Transverse colon (tissue), 4 donors: ENCODE results near the gene PRKCB.

Experiments used
- POLR2AphosphoS5 ChIP-seq, 3 donors: sonication (generic); formaldehyde crosslinking; IDR thresholded peaks; one replicate each; pipeline ENCODE4 v1.6.1; 2016; ENCODE audit warnings: antibody characterized with exemption in 3 of 3
- TF ChIP-seq, protein P1 (sequence below), 5 experiments: fragments of 200-600 bp in 3 of 5; fragments of 450-650 bp in 2 of 5; sonication (generic) in 3 of 5; IDR thresholded peaks; 1 replicate in 2 of 5; 2 replicates in 3 of 5; pipeline ENCODE4 v1.5.1; 2016 to 2017; ENCODE audit warnings: antibody characterized with exemption in 5 of 5, inconsistent platforms in 3 of 5, mild to moderate bottlenecking in 2 of 5, moderate library complexity in 1 of 5

DNA sequence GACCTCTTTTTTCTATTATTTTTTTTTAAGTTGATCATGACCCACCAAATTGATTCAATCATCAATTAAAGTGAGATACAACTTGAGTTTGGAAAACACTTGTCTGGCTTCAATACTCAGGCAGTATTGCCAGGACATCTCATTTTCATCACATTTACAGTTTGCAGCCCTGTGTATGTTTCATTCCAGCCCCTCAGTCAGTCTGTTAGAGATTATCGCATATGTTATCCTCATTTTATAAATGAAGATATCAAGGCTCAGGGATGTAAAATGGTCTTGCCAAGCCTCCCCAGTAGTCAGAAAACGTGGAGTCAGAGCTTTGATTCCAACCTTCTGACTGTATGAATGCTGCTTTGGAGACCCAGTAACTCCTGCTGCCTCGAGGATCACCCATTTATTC, 333.1 kb downstream of the PRKCB start:
- TF ChIP-seq POLR2AphosphoS5 (IDR thresholded peaks at IDR 0.05), result no peak
- TF ChIP-seq, protein P1, sequence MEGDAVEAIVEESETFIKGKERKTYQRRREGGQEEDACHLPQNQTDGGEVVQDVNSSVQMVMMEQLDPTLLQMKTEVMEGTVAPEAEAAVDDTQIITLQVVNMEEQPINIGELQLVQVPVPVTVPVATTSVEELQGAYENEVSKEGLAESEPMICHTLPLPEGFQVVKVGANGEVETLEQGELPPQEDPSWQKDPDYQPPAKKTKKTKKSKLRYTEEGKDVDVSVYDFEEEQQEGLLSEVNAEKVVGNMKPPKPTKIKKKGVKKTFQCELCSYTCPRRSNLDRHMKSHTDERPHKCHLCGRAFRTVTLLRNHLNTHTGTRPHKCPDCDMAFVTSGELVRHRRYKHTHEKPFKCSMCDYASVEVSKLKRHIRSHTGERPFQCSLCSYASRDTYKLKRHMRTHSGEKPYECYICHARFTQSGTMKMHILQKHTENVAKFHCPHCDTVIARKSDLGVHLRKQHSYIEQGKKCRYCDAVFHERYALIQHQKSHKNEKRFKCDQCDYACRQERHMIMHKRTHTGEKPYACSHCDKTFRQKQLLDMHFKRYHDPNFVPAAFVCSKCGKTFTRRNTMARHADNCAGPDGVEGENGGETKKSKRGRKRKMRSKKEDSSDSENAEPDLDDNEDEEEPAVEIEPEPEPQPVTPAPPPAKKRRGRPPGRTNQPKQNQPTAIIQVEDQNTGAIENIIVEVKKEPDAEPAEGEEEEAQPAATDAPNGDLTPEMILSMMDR (IDR thresholded peaks at IDR 0.05), result no peak
